NB4 (cell line): ENCODE results near the gene HOXC10.

ENCODE experiments used
- TF ChIP-seq, protein P1 (sequence below): IDR thresholded peaks from one replicate; pipeline ENCODE4 v1.5.1; 2012; ENCODE audit warnings: low read depth, low read length
- TF ChIP-seq, protein P2 (sequence below): IDR thresholded peaks from 2 replicates; pipeline ENCODE4 v1.6.1; 2011; ENCODE audit warnings: low read depth, low read length

DNA sequence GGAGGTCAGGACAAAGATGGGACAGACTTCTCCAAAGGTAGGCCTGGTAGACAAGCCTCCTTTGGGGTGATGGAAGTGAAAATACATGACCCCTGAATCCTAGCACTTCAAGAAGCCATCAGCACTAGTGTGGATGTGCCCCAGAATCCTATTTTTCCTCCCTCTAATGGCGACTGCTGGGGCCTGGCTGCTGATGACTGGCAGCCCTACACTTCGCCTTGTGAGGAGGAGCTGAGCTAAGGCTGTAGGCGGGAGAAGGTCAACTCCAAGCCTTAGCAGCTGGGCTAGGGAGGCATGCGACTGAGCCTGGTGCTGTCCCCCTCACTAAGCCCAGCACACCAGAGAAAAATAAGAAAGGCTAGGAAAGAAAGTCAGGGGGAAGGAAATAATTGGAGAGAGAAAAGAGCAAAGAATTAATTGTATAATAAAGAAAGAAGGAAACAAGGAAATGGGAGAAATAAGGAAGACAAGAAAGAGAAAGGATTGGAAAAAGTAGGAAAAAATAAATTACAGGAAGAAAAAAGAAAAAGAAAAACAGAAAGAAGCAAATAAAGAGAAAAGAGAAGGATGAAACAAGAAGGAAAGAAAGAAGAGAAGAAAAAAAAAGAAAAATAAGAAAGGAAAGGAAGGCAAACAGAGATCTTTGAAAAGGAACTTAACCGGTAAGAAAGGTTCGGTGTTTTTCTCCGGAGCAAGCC is 4.7 kb upstream of the HOXC10 start:
- TF ChIP-seq, protein P1, sequence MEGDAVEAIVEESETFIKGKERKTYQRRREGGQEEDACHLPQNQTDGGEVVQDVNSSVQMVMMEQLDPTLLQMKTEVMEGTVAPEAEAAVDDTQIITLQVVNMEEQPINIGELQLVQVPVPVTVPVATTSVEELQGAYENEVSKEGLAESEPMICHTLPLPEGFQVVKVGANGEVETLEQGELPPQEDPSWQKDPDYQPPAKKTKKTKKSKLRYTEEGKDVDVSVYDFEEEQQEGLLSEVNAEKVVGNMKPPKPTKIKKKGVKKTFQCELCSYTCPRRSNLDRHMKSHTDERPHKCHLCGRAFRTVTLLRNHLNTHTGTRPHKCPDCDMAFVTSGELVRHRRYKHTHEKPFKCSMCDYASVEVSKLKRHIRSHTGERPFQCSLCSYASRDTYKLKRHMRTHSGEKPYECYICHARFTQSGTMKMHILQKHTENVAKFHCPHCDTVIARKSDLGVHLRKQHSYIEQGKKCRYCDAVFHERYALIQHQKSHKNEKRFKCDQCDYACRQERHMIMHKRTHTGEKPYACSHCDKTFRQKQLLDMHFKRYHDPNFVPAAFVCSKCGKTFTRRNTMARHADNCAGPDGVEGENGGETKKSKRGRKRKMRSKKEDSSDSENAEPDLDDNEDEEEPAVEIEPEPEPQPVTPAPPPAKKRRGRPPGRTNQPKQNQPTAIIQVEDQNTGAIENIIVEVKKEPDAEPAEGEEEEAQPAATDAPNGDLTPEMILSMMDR, result no peak
- TF ChIP-seq, protein P2, sequence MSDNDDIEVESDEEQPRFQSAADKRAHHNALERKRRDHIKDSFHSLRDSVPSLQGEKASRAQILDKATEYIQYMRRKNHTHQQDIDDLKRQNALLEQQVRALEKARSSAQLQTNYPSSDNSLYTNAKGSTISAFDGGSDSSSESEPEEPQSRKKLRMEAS, result no peak
